ENCODE measurements around the gene HOMER2. TPM values are rescaled to one million over a fixed set of nuclear protein-coding genes. Genes with fewer than 3 reads are reported as not detected.
"Not testable (repeated sequence)": the region's sequence is repeated elsewhere in the genome, so short reads cannot be mapped to it uniquely, and the experiment has no call there.

Gene HOMER2
- polyA plus RNA-seq, 1 donor: 33.7 TPM

- DNase-seq: no peak
These were observed 14.2 kb upstream of the HOMER2 start for GRCh38 chr15:82966671-82967071.

DNA sequence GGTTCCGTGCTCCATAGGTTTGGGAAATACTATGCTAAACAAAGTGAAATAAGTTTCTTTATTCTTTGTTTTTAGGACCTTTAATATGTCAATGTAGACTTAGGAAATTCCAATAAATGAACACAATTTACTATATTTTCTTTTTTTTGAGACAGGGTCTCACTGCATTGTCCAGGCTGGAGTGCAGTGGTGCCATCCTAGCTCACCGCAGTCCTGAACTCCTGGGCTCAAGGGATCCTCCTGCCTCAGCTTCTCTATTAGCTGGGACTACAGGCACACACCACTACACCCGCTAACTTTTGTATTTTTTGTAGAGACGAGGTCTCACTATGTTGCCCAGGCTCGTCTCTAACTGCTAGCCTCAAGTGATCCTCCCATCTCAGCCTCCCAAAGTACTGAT is 12.4 kb upstream of the HOMER2 start:
- DNase-seq: no peak

DNA sequence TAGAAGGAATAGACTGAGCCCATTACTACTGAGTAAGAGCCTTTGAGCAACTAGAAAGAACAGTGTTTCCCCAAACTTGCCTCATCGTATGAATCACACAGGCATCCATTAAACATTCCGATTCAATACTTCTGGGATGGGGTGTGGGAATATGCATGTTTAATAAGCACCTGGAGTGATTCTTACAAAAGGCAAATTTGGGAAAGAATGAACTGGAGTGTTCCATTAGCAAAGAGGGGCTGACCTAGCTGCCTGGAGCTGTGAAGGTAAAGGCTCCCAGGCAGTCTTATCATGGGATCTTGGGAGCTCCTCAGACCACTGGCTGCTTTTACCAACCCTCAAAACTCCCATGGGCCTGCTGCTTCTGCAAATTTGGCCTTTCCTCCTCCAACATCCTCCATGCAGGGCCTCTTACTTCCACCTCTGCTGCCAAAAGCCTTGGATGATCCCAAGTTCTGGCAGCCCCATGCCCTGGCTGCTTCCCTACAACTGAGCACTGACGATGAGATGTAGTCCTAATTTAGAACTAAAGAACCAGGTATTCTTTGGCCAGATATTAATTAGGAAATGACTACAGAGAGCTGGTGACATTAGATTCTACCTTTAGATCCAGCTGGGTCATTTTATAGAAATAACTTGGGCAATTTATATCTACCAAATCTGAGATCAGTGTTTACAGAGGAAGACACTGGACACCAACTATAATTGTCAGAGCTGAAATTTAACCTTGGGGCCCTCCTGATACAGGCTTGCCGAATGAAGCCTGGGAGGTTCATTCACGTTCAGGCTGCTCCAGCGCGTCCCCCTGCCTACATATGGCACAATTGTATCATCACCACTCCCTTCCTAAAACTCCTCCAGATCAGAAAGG is 11.2 kb upstream of the HOMER2 start:
- no peak for DNase-seq

DNA sequence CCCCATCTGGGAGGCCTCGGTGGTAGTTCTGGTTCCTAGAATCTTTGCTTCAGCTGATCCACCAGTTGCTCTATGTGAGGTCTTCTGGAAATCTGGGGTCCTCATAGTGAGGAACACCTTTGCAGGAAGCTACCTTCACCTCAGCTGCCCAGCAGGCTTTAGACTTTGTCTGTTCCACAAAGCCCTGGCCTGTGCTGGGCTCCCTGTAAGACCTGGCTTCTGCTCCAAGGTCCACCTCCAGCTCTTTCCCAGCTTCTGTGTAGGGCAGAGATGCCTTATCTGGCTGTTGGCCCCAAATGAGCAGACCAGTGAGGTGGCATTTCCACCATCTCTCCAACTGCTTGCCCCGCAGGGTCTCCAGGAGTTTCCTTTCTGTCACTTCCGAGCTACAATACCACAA is 8.2 kb upstream of the HOMER2 start:
- no peak for DNase-seq

- no peak for DNase-seq
These were observed 6.9 kb upstream of the HOMER2 start for GRCh38 chr15:82959423-82959822.

- DNase-seq: no peak
These were observed 6.1 kb upstream of the HOMER2 start for GRCh38 chr15:82958638-82959037.

- no peak for DNase-seq
These were observed 905 bp downstream of the HOMER2 start for GRCh38 chr15:82951472-82952157.

GRCh38 chr15:82950746-82951370 is 1.7 kb downstream of the HOMER2 start:
- no peak for DNase-seq

DNA sequence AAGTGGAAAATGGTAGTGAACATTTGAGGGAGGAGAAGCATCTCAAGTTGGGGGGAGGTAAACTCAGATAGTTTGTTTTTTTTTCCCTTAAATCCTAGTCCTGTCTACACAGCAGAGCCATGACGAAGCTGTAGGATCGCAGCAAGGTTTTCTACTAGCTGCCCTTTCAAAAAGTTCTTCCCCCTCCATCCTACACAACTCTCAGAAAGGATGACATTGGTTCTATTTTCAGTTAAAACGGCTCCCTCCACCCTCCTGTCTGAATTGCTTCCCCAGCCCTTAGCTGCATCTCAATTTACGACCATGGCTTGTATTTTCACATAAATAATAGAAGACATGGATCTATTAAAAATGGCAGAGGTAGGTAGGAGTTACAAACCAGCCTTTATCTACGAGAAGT is 2.2 kb downstream of the HOMER2 start:
- no peak for DNase-seq

DNA sequence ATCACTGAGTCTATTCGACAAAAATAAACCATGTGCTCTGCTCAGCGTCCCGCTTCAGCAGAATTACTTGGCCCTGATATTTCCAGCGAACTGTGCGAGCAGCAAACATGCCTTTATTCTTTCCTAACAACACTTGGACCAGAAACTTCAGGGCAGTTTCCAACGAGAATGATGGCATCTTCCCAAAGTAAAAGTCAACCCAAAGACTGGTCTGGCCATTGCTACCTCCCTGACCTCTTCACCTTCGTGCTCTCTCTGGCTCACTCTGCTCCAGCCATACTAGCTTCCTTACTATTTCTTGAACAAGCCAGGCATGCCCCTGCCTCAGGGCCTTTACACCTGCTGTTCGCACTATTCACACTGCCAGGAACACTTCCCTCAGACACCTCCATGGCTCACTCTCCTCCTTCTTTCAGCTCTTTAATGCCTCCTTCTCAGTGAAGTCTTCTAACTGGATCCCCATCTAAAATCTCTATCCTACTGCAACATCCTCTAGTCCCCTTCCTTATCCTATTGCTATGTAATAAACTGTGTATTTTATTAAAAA is 6.3 kb downstream of the HOMER2 start:
- no peak for DNase-seq

- DNase-seq: no peak
These were observed 7.2 kb downstream of the HOMER2 start for GRCh38 chr15:82945326-82945725.

DNA sequence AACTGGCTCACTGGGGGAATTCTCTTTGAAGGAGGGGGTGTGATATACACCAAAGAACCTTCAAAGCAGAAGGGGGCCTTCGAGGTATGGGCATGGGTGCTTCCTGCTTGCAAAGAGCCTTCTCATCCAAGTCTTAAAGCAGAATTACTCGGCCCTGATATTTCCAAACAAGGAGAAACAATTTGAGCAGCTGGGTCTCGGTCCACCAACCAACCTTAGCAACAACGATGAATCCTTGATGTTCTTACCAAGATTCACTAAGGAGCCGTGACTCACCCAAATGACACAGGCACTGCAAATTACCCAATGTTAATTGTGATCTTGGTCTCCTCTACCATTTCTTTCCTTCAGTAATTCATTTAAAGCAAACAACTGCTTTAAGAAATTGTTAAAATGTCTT is 7.7 kb downstream of the HOMER2 start:
- DNase-seq: no peak

DNA sequence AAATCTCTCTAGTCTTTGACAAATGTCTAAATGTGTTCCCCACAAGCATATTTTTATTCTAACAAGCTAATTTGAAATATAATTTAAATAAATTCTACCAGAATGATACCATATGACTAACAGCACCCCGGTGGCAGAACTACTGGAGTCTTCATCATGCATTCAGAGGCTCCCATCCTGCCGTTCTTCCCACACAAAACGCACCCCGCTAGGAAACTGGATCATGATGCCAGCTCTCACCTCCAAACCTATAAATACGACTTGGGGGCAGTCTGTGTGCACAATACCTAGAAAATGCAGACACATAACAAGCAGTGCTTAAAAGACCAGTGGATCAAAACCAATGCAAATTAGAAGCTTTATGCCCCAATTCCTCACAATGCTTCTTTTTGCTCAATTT is 8.5 kb downstream of the HOMER2 start:
- no peak for DNase-seq

- no peak for DNase-seq
These were observed 9.3 kb downstream of the HOMER2 start for GRCh38 chr15:82943176-82943575.

DNA sequence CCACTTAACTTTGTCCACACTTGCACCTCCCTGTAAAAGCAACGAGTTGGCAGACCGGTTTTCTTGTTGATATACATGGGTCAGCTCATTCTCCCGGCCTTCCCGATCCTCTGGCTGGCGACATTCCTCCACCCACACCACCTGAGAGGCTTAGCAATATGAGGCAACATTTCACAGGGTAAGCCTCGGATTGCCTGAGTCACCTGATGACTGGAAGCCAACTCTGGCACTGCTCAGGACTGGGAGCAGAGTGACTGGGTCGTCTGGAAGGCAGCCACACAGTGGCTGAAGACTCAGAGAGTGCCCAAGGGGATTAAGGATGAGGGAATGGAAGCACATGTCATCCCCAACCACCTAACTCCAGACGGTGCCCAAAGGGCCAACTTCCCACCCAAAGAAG is 9.8 kb downstream of the HOMER2 start:
- no peak for DNase-seq

GRCh38 chr15:82939678-82940077 is 12.8 kb downstream of the HOMER2 start:
- DNase-seq: not testable (repeated sequence)

DNA sequence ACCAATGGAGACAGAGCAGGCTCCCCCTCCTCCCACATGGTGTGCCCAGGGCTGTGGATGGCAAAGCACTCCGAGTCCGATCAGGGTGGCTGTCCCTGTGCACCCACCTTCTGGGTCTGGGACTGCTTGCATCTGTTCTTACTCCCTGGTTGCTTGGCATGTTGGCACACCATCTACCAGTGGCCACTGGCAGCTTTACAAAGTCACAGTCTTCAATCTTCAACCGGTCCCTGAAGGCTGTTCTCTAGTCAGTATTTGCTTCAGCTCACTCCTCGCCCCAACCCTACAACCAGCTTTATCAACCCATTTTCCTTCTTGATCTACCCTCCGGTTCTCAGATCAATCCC is 14.8 kb downstream of the HOMER2 start:
- DNase-seq: no peak

DNA sequence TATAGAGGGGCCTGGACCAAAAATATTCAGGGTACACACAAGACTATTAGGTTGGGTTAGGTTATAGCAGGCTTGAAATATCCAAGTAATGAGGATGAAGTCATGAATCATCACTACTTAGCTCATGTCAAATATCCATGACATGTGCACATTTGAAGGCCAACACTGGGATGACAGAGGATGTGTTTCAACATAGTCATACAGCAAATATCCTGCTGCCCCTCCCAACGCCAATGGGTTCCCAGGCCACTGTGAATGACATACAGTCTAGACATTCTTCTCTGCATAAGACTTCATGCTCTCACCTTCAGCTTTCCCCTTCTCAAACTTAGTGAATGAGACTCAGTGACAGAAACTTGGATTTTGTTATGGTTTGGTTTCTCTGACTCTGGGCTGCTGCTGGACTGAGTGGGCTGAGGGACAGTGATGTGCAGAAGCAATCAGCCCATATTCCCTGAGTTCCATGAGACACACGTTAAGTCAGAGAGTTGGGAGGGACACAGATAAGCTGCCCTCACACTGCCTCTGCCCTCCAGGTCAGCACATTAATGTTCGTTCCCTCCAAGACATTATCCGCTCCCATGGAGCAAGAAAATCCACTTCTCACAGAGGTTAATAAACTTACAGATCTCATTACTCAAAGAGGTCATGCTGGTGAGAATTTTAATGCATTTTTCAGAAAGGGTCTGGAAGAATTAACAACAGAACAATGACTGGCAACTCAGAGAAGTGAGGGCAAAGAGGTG is 15.4 kb downstream of the HOMER2 start:
- no peak for DNase-seq

GRCh38 chr15:82935382-82935781 is 17.1 kb downstream of the HOMER2 start:
- no peak for DNase-seq

- DNase-seq: no peak
These were observed 18.2 kb downstream of the HOMER2 start for GRCh38 chr15:82934100-82934880.

- no peak for DNase-seq
These were observed 18.9 kb downstream of the HOMER2 start for GRCh38 chr15:82933576-82933975.
